HEK293T (cell line): ENCODE measurements around the gene TEC.

Experiments
- ARNT ChIP-seq: fragments of 450-650 bp; IDR thresholded peaks from 2 replicates; pipeline ENCODE4 v1.6.1; 2017; ENCODE audit warnings: mild to moderate bottlenecking
- BHLHE40 ChIP-seq: fragments of 450-650 bp; IDR thresholded peaks from 2 replicates; pipeline ENCODE4 v1.6.1; 2016; ENCODE audit warnings: mild to moderate bottlenecking, moderate library complexity, borderline replicate concordance
- CTBP1 ChIP-seq: fragments of 450-650 bp; IDR thresholded peaks from 2 replicates; pipeline ENCODE4 v1.6.1; 2016; ENCODE audit warnings: borderline replicate concordance
- ELF4 ChIP-seq: fragments of 450-650 bp; IDR thresholded peaks from 2 replicates; pipeline ENCODE4 v1.6.1; 2017; ENCODE audit warnings: antibody characterized with exemption
- FOXA1 ChIP-seq: fragments of 450-650 bp; IDR thresholded peaks from 2 replicates; pipeline ENCODE4 v1.6.1; 2016; ENCODE audit warnings: mild to moderate bottlenecking
- FOXK2 ChIP-seq: fragments of 450-650 bp; IDR thresholded peaks from 2 replicates; pipeline ENCODE4 v1.6.1; 2016; ENCODE audit warnings: mild to moderate bottlenecking
- FOXM1 ChIP-seq: fragments of 450-650 bp; IDR thresholded peaks from 2 replicates; pipeline ENCODE4 v1.6.1; 2017; ENCODE audit warnings: mild to moderate bottlenecking, borderline replicate concordance
- L3MBTL2 ChIP-seq: fragments of 450-650 bp; conservative IDR thresholded peaks from 2 replicates; pipeline ENCODE4 v1.6.1; 2016; ENCODE audit warnings: mild to moderate bottlenecking
- NFRKB ChIP-seq: fragments of 450-650 bp; IDR thresholded peaks from 2 replicates; pipeline ENCODE4 v1.6.1; 2016; ENCODE audit warnings: mild to moderate bottlenecking, moderate library complexity
- PKNOX1 ChIP-seq: fragments of 450-650 bp; IDR thresholded peaks from 2 replicates; pipeline ENCODE4 v1.6.1; 2016
- SP1 ChIP-seq: fragments of 450-650 bp; IDR thresholded peaks from 2 replicates; pipeline ENCODE4 v1.6.1; 2017
- SUZ12 ChIP-seq: fragments of 450-650 bp; IDR thresholded peaks from 2 replicates; pipeline ENCODE4 v1.6.1; 2016; ENCODE audit warnings: mild to moderate bottlenecking
- ZNF384 ChIP-seq: fragments of 450-650 bp; IDR thresholded peaks from 2 replicates; pipeline ENCODE4 v1.6.1; 2016

GRCh38 chr4:48224606-48225005 is 45.0 kb downstream of the TEC start:
- TF ChIP-seq SUZ12 (no peak), CTBP1 (no peak), FOXM1 (no peak), SP1 (no peak), ARNT (no peak), BHLHE40 (no peak), FOXK2 (no peak), FOXA1 (no peak), NFRKB (no peak), ZNF384 (no peak), ELF4 (no peak), L3MBTL2 (no peak), PKNOX1 (no peak)
